GM18519 (cell line): ENCODE data around the gene DRP2.
"Not testable (repeated sequence)": the region's sequence is repeated elsewhere in the genome, so short reads cannot be mapped to it uniquely, and the experiment has no call there.

Experiments
- ATAC-seq: cut with Tn5 transposase; IDR thresholded peaks from one replicate; pipeline ENCODE4 v1.9.1; 2021; ENCODE audit warnings: mild to moderate bottlenecking, moderate library complexity; ENCODE audit not compliant: unreplicated experiment, low FRiP score

The DRP2 gene

GRCh38 chrX:101237041-101237440 lies 17.5 kb downstream of the DRP2 start:
- ATAC-seq = no peak

- ATAC-seq = no peak
These were observed 21.9 kb downstream of the DRP2 start for GRCh38 chrX:101241531-101241930.

GRCh38 chrX:101252634-101253033 lies 33.0 kb downstream of the DRP2 start:
- ATAC-seq = no peak

GRCh38 chrX:101257448-101258258 lies 38.1 kb downstream of the DRP2 start:
- ATAC-seq = no peak

- ATAC-seq = no peak
These were observed 38.6 kb downstream of the DRP2 start for GRCh38 chrX:101258259-101258581.

DNA sequence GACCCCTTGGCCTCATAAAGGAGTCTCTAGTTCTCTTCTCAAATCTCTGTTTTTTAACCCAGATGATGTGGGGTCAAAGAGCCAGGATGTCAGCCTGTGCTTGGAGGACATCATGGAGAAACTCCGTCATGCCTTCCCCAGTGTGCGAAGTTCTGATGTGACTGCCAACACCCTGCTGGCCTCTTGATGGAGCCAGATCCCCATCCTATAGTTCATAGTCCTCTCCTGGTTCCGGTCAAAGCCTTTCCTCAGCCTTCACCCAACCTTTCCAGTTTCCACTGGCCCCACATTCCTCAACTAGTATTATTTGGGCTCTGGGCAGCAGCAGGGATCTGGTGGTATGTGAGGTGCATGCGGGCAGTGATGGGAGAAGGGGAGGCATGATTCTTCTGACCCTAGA lies 40.8 kb downstream of the DRP2 start:
- no peak for ATAC-seq

GRCh38 chrX:101262590-101262989 lies 43.0 kb downstream of the DRP2 start:
- ATAC-seq = no peak

- ATAC-seq = no peak
These were observed 44.2 kb downstream of the DRP2 start for GRCh38 chrX:101263766-101264165.

GRCh38 chrX:101265869-101266428 lies 46.4 kb downstream of the DRP2 start:
- ATAC-seq = no peak

DNA sequence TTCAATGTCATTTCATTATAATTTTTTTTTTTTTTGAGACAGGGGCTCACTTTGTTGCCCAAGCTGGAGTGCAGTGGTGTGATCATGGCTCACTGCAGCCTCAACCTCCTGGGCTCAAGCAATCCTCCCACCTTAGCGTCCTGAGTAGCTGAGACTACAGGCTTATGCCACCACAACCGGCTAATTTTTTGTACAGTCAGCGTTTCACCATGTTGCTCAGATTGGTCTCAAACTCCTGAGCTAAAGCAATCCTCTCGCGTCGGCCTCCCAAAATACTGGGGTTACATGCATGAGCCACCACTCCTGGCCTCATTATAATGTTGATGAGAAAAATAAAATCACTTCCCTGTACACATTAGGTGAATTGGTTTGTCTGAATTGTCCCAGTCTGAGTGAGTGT lies 54.6 kb downstream of the DRP2 start:
- no peak for ATAC-seq

- no peak for ATAC-seq
These were observed 56.7 kb downstream of the DRP2 start for GRCh38 chrX:101276238-101276637.

DNA sequence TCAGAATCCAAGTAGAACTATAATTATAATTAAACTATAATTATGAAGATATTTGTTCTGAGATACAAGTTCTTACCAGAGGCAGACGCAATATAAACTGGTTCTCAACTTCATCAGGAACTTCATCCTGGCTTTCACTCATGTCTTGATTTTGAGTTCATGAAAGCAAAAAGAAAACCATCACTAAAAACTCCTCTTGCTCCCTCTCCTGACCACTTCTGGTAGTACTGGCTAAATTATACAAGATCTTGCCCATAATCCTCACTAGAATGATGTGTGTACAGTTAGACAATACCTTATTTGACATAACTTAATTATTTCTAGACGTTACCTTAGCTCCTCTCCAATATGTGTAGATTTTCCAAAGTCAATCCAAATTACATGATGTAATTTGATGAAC lies 67.8 kb downstream of the DRP2 start:
- no peak for ATAC-seq

GRCh38 chrX:101290957-101291603 lies 71.5 kb downstream of the DRP2 start, which contains the start of gene TAF7L:
Gene TAF7L (minus strand): TSS chrX:101291334. CDS start chrX:101287543, 3,791 bp downstream.
- no peak for ATAC-seq

- not testable (repeated sequence) for ATAC-seq
These were observed 76.0 kb downstream of the DRP2 start for GRCh38 chrX:101295603-101296002.

DNA sequence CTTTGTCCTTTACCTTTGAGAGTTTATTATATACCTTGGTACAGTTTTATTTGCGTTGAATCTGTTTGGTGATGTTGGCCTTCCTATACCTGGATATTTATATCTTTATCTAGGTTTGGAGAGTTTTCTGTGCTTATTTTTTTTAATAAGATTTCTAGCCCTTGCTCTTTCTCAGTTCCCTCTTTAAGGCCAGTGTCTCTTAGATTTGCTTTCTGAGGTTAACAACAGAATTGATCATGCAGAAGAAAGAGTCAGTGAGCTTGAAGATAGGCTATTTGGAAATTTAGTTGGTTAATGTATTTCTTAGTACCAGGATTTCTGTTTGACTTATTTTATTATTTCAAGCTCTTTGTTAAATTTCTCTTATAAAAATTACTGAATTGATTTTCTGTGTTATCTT lies 84.2 kb downstream of the DRP2 start:
- no peak for ATAC-seq
